ENCODE results near the gene CTDSP2. TPM values are rescaled to one million over a fixed set of nuclear protein-coding genes. Genes with fewer than 3 reads are reported as not detected.
"Not testable (repeated sequence)": the region's sequence is repeated elsewhere in the genome, so short reads cannot be mapped to it uniquely, and the experiment has no call there.

The CTDSP2 gene
- total RNA-seq, 2 donors from 2014 or later: 152 to 254 TPM

DNA sequence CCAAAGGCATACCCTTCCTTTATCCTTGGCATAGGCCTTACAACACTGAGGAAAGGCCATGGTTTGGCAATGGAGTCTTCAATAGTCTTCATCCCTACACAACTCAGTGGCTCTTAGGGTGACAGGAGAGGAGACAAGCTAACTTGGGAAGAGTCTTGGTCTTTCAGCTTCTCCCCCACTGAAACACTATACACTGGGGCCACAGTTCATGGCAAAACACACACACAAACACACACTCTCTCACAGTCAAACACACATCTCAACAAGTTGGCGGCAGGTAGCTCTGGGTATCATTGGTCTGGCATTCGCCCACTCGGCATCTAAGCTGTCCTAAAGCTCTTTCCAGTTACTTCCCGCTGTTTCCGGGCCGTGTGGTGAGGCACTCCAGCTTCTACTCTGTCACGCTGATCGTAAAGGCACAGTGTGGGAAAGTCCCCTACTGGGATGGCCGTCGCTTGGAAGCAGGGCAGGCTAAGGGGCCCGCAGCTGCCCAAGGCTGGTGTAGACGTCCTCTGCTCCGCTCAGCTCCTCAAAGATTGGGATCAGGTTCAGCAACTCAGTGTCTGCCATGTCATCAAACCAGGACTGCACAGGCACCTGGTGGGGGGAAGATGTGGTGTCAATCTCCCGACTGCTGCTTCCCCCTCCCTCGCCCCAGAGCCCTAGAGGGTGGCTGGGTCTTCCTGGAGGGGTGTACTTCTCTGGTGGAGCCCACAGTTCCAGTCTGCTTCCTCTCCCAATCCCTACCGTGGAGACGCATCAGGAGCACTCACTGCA, 23.2 kb downstream of the CTDSP2 start:
- intact Hi-C loops (cut with DNase I, micrococcal nuclease): no loop called here
- ATAC-seq: no peak

DNA sequence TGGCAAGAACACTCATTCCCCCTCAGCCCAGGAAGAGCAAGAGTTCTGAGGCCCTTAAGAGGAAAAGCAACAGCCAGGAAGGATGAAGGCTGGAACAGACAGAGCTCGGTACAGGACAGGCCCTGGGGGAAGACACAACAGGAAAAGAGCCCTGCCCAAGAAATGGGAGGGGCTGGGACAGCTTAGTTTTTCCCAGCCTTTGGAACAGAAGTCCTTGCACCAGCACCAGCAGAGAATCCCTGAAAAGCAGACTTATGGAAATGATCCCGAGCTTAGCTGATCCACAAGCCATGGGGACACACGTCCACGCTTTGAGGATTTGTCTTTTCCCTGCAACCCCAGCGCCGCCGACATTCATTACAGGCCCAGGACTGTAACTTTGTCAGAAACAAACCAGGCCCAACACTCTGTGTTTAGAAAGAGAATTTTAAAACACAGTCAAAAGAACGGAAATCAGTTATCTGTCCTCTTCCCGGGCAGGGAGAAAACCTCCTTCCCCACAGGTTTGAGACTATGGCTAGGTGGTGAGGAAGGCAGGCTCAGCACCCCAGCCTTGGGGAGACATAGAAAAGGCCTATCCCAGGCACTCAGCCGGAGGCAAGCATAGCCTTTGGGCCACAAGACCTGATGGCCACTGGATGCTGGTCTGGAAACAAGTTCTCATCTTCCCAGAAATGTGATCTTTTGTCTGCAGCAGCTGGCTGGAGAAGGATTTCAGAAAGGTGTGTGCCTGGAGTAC, 24.0 kb downstream of the CTDSP2 start:
- no peak for DNase-seq
- ATAC-seq: no peak
- intact Hi-C loops (cut with DNase I, micrococcal nuclease): no loop called here

More for the DNA sequence above, 23.2 kb downstream of the CTDSP2 start:
- no peak for DNase-seq

DNA sequence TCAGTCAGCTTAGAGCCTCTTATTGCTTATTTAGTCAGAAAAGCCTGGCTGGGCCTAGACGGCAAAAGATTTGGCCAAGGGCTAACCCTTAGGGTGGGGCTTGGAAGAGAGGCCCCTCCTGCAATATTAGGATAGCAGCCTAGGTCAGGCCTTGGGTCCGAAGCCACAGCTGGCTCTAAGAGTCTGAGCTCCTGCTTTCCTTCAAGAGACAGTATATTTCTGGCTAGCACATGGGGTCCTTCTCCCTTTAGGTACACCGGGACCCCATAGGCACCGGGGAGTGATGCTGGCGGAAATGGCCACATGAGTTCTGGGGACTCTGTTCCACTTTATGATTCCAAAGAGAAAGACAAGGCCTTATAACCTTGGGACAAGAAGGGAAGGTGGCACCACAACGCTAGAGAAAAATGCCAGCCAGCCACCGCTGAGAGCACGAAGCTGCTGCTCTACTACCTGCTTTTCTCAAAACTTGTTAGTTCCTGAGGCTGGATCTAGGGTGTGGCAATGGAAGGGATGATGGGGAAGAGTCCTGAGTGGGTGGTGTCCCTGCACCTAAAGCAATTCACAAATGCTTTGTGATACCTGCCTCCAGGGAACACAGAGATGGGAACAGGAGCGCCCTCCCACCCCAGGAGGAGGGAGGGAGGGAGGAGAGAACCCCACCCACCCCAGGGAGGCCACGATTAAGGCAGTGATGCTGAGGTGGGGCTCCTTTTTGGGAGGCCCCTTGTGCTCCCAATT, 24.9 kb downstream of the CTDSP2 start:
- ATAC-seq: no peak
- intact Hi-C loops (cut with DNase I, micrococcal nuclease): no loop called here

DNA sequence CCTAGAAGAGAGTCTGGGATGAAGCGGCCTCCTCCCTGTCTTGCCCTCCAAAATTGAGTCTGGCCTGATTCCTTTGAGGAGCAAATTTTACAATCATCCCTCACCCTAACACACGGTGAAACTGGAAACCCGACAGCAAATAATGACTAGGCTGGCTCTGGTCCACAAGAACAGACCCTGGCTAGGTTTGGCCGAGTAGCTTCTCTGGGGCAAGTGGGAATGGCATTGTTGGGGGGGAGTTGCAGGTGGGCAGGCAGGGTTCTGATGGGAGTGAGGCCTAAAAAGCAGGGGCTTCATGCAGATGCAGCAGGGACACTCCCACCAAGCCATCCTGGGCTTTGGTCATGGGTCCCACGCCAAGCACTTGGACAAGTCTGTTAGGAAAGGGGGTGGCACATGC, 25.5 kb downstream of the CTDSP2 start:
- ATAC-seq; intact Hi-C loops (cut with DNase I, micrococcal nuclease); DNase-seq: not testable (repeated sequence)

More for the DNA sequence above, 24.9 kb downstream of the CTDSP2 start:
- no peak for DNase-seq

DNA sequence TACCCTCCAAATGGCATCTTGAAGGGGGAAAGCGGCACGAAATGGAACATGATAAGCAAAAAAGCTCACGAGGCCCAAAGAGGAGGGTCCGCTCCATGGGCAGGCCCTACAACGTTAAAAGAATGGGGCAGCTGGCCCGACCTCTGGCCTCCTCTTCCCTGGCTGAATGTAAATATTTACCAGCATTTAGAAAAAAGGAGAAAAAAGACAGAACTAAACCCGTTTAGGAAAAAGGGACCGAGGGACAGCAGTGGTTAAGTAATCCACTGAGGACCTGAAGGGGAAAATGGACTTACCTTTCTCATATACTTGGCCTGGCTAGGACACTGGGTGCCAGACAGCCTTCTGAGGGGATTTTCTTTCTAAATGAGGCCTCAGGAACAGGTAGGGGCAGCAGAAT, 26.4 kb downstream of the CTDSP2 start:
- ATAC-seq; intact Hi-C loops (cut with DNase I, micrococcal nuclease): not testable (repeated sequence)

DNA sequence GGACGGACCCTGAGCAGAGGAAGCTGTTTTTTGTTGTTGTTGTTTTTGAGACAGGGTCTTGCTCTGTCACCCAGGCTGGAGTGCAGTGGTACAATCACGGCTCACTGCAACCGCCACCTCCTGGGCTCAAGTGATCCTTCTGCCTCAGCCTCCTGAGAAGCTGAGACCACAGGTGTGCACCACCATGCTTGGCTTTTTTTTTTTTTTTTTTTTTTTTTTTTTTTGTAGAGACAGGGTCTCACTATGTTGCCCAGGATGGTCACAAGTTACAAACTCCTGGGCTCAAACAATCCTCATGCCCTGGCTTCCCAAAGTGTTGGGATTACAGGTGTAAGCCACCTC, 28.6 kb downstream of the CTDSP2 start:
- intact Hi-C loops (cut with DNase I, micrococcal nuclease); ATAC-seq; DNase-seq: not testable (repeated sequence)

More for the DNA sequence above, 26.4 kb downstream of the CTDSP2 start:
- not testable (repeated sequence) for DNase-seq

DNA sequence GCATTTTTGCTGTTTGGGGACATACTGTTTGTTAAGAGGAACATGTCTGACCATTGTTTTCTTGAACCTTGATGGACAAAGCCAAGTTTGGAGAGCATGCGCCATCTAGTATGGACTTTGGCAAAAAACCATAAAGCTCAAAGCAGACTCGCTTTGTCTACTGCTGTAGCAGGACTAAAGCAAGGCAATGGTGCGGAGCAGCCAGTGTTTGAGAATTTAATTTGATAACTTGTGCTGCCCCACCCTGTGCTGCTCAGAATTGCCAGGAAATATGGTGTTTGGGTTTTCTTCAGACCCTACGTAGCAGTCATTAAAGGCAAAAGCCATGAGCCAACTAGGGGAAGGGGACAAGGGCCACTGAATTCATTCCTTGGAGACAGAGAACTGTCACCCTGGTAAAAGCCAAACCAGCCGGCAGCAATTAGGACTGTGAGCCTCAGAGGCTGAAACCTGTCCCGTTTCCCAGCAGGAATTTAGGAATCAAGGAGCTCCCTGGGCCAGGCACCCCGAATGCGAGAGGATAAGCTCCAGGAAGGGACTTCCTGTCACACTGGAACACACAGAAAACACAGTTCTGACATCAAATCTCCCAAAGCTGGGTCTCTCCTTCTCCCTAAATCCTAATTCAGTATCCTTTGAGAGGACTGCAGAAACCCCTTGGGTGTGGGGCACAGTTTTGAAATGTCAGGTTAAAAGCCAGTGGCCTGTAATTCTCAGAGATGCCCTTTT, 29.1 kb downstream of the CTDSP2 start:
- no peak for DNase-seq
- peak; percentile 73 for ATAC-seq
- intact Hi-C loops (cut with DNase I, micrococcal nuclease): no loop called here

DNA sequence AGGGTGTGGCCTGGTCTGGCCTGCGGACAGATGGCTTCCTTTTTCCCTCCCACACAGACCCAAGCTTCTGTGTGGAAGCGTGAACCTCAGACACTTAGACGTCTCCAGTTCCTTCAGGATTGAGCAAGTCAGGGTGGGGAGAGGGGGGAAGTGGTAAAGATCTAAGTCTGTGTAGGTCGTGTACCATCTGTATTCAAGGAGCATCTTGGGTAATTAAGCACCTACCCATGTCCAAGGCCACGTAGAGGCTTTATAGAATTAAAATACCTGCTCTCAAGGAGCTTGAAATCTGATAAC, 29.7 kb downstream of the CTDSP2 start:
- DNase-seq (peak in 1 of 2 donors; percentile 45), ATAC-seq (peak; percentile 52)
- intact Hi-C loops (cut with DNase I, micrococcal nuclease): no loop called here

DNA sequence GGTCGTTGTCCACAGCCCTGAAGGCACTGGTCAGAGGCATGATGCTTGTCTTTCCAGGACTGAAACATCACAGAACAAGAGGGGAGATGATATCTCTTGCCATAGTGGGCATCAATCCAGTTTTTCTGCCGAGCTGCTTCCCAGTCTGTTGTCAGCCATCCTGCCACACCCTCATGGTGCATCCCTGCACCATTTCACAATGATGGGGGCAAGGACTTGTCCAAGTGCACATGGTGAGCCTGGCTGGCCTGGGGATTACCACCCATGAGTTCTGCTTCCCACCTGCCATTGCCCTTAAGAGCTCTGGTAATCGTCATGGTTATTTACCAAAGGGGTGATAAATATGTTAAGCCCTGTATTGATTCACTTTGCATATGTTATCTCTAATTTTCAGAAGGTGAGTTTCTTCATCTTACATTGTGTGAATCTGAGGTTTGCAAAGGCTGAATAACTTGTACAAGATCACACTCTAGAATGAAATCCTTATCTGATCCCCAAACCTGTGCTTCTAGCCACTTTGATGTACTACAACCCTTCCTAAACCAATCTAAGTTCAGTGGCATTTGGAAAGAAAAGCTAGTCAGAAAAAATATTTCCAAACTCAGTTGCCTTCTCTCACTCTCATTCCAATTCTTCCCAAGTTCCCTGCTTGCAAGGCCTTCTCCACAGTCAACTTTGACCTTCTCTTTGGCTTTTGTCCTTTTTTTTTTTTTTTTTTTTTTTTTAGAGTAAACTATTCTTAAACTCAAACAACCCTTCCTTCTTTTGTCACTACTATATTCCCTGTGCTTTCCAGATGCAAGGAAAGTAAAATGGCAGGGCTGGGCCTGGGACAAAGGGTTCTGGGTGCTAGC, 30.3 kb downstream of the CTDSP2 start:
- intact Hi-C loops (cut with DNase I, micrococcal nuclease): no loop called here
- ATAC-seq (no peak), DNase-seq (no peak)

DNA sequence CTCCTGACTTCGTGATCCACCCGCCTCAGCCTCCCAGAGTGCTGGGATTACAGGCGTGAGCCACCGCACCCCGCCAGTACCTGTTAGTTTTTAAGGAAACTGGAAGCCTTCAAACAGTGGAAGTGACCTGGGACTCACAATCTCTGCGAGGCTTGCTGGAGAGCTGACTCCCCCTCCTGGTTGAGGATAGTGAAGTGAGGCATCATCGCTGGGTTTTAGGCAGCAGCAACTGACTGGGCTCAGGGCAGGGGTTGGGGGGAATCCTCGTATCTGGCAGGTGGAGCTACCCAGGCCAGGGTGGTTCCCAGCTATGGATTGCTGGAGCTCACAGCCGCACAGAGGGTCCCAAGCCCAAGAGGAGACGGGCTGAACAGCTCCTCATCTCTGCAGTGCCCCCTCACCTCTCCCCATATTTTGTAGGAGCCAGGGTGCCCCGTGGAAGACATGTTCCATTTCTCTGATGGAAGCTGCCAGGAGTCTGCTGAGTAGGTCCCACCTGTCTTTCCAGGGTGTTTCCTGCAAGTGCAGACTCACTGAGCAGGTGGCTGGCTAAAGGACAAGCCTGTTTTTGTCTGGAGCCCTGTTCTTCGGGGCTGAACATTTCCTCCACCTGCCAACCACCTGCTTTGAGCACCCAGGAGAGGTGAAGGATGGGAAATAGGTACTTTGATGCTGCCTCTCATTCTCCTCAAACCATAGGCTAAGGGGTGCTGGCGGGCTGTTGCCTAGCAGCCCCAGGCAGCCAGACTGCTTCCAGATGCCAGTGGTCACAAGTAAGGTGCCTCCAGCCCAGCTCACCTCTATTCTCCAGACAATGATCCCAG, 31.1 kb downstream of the CTDSP2 start:
- DNase-seq (no peak), ATAC-seq (no peak)
- intact Hi-C loops (cut with DNase I, micrococcal nuclease): no loop called here

DNA sequence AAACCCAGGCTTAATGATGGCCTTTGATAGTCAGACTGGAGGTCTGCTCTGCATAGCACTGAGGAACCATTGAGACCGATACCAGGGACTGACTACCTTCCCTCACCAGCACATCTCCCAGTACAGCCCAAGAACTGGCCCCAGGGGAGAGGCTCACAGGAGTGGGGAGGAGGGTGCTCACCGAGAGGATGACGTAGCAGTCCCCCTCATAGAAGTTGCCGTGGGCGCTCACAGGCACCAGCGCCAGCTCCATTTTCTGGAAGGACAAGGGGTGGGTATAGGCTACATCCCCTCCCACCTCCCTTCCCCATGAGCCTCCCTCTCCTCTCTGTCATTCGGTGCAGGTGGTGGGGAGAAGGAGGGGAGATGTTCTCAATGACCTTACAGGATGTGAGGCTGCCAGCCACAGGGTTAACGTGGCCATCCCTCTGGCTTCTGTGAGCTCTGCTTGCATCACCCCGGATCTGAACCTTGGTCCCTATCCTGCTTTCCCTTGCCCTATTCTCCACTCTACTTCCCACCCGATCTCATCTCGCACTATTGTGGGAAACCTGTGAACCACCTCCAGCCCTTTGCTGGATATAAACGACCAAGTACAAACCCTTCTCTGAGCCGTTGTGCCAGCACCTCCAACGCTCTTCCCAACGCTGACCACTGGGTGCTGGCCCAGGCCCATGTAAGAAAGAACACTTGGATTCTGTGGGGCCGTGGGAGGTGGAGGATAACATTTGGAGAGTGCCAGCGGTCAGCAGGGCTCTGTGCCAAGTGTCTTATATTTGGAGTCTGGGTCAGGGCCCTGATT, 32.4 kb downstream of the CTDSP2 start:
- DNase-seq: no peak
- no peak for ATAC-seq
- intact Hi-C loops (cut with DNase I, micrococcal nuclease): no loop called here

DNA sequence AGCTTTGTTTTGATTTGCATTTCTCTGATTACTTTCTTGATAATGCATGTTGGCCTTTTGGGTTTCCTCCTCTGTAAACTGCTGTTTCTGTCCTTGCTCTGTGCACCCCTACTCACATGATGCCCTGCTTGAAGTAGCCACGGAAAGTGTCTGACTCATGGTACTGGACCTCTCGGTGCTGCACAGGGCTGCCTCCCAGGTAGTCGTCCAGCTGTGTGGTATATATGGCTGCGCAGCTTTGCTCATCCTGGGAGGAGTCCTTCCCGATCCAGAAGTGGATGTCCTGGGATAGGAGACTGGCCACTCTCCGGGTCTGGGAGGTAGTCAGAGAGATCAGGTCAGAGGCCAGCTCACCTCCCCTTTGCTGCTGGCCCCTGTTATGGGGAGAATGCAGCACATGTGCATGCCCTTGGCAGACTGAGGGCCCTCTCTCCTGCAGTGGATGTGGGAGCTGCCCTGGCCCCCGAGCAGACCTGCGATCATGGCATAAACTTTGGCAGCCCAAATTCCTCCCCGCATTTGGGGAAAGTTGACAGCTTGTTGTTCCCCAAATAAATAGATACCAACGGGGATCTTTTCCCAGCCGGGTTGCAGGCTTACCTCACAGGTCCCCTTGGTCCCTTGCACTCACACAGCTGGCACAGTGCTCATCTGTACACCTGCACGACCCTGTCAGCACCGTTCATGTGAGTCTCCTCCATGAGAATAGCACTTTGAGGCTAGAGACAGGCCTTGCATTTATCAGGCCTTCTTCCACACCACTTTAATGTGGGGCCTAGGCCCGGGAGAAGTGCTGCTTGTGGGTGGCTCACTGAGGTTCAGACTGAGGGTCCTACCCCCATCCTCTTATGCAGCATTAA, 33.2 kb downstream of the CTDSP2 start:
- ATAC-seq: no peak
- no peak for DNase-seq
- intact Hi-C loops (cut with DNase I, micrococcal nuclease): no loop called here

DNA sequence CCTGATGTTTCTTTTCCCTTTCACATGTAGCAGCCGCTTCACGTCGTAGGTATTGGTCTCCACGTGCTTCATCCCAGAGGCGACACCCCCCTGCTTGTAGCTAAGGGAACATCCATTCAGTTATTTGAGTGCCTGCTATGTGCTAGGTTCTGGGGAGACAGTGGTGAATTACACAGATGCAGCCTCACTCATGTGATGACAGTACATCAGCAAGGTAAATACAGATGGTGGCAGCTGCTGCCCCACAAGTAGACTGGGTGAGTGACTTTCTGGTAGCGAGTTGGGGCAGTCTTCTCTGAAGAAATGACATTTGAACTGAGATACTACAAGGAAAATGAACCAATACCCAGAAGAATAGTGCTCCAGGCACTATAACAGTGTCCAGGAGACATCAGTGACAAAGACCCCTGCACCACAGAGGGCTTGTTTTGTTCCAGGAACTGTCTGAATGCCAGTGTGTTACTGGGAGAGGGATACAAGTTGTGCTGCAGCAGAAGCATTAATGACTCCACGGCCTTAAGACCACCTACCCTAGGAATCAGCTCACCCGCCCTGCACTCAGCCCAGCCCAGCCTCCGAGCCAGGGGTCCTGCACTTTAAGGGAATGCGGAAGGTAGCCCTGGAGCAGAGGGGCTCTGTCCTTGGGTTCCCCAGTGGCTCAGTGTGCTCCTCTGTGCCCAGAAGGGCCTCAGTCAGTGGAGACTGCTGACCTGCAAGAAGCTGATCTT, 35.3 kb downstream of the CTDSP2 start:
- DNase-seq: no peak
- ATAC-seq: no peak
- intact Hi-C loops (cut with DNase I, micrococcal nuclease): no loop called here

DNA sequence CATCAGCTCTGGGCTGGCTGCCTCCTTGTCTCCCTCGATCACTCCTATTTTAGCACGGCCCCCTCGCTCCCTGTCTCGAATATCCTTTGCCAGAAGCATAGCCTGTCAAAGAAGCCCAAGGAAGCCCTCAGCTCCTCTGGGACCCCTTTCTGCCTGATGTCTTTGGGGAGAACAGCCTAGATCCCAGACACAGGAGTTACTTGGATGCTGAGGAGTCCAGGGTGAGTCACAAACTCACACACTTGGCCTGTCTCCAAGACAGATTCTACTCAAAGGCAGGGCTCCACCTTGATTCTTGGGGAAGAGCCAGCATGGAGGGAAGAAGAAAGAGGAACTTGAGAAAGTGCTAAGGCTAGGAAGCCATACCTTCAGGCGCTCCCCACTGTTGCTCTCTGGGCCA, 36.1 kb downstream of the CTDSP2 start:
- ATAC-seq: peak; percentile 45
- intact Hi-C loops (cut with DNase I, micrococcal nuclease): no loop called here
- no peak for DNase-seq

DNA sequence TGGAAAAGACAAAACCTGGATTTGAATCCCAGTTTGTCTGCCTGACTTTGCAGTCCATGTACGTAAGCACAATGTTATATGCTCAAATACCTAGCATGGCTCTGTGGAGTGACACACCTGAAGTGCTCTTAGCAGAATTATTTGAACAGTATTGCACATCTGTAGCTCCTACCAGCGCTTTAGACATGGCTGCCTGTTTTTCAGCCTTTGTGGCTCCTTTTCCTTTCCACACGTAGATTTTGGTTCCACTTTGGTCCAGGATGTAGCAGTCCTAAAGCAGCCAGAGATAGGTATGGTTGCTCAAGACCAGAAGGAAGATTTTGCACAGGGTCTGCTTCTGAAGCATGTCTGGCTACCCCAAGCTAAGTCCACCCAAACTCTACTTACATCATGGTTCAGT, 37.1 kb downstream of the CTDSP2 start:
- intact Hi-C loops (cut with DNase I, micrococcal nuclease): no loop called here
- no peak for ATAC-seq
- DNase-seq: no peak
